Adipocyte (in vitro differentiated cells): ENCODE measurements around the gene YPEL4.

Source experiments
- DNase-seq: peaks from one replicate; pipeline ENCODE4 v3.0.0-alpha.2; 2015; ENCODE audit warnings: low read depth
- H3K27me3 ChIP-seq: replicated peaks from 2 replicates; pipeline ENCODE4 v1.7.0; 2013; ENCODE audit warnings: mild to moderate bottlenecking, low read length, moderate library complexity; ENCODE audit not compliant: control insufficient read depth, insufficient read depth
- H3K36me3 ChIP-seq: 2 replicates; pipeline ENCODE4 v1.7.0; 2013; ENCODE audit warnings: low read length, mild to moderate bottlenecking, moderate library complexity; ENCODE audit not compliant: control insufficient read depth, insufficient read depth, severe bottlenecking
- H3K4me1 ChIP-seq: 2 replicates; pipeline ENCODE4 v1.7.0; 2013; ENCODE audit warnings: mild to moderate bottlenecking, low read length, moderate library complexity; ENCODE audit not compliant: control insufficient read depth, insufficient read depth
- H3K4me3 ChIP-seq: 2 replicates; pipeline ENCODE4 v1.7.0; 2013; ENCODE audit warnings: mild to moderate bottlenecking, low read length, moderate library complexity
- H3K9ac ChIP-seq: 2 replicates; pipeline ENCODE4 v1.7.0; 2013; ENCODE audit warnings: mild to moderate bottlenecking, low read length, moderate library complexity
- H3K9me3 ChIP-seq: 2 replicates; pipeline ENCODE4 v1.7.0; 2013; ENCODE audit warnings: mild to moderate bottlenecking, low read length, moderate library complexity; ENCODE audit not compliant: control insufficient read depth

Gene YPEL4

GRCh38 chr11:57601297-57601696 lies 48.4 kb downstream of the YPEL4 start:
- Histone ChIP-seq H3K36me3 (peaks cover 29% of the 10 kb centered on the region), H3K4me3 (no peak overlapping the region), H3K27me3 (no peaks in the 10 kb centered on the region), H3K4me1 (peaks cover 24% of the 10 kb centered on the region), H3K9ac (no peak overlapping the region), H3K9me3 (no peaks in the 10 kb centered on the region)
- DNase-seq: no peak

GRCh38 chr11:57599381-57599780 lies 50.3 kb downstream of the YPEL4 start:
- Histone ChIP-seq H3K27me3 (no peaks in the 10 kb centered on the region), H3K9ac (peak overlapping the region; percentile 82), H3K4me3 (peak overlapping the region; percentile 88), H3K36me3 (peaks cover 17% of the 10 kb centered on the region), H3K4me1 (peaks cover 24% of the 10 kb centered on the region), H3K9me3 (no peaks in the 10 kb centered on the region)
- no peak for DNase-seq

DNA sequence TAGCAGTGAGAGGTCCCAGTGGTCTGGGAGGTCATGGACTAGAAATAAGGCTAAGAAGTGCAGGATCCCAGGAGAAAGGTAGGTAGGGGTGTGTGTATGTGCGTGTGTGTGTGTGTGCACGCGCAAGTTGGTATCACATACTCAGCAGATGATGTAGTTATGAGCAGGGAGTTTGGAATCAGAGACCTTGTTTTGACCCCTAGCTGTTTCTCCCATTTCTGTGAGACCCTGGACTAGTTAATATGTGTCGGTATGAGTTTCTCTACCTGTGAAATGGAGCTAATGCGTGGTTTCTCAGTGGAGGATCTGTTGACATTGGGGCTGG lies 50.9 kb downstream of the YPEL4 start:
- peak overlapping the region; percentile 88 for H3K4me3 ChIP-seq

GRCh38 chr11:57597916-57598830 lies 51.5 kb downstream of the YPEL4 start:
- DNase-seq: peak; percentile 50
- peak overlapping the region; percentile 88 for H3K4me3 ChIP-seq
- no peaks in the 10 kb centered on the region for H3K27me3 ChIP-seq

More for the DNA sequence above, 50.9 kb downstream of the YPEL4 start:
- Histone ChIP-seq H3K9ac (peak overlapping the region; percentile 82), H3K36me3 (peaks cover 17% of the 10 kb centered on the region), H3K4me1 (peaks cover 24% of the 10 kb centered on the region), H3K9me3 (no peaks in the 10 kb centered on the region), H3K27me3 (no peaks in the 10 kb centered on the region)
- no peak for DNase-seq

DNA sequence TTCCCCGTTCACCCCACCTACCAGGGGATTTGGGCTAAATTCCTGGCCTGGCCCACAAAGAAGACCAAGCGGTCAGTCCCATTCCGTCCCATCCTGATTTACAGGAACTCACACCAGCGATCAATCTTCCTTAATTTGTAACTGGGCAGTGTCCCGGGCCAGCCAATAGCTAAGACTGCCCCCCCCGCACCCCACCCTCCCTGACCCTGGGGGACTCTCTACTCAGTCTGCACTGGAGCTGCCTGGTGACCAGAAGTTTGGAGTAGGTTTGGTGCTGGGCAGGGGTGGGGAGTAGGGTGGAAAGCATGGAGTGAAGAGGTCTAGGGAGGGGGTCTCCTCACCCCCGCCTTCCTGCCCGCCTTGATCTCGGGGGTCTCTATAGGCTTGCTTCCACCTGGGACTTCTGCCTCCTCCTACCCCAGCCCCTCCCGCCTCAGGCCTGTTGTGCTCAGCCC lies 52.2 kb downstream of the YPEL4 start, which contains the start of gene SERPING1:
SERPING1 (plus strand) TSS at position 225 of the 455 bp plus-strand sequence. CDS start 586 bp downstream, outside the sequence.
- Histone ChIP-seq H3K9me3 (no peaks in the 10 kb centered on the region), H3K27me3 (no peaks in the 10 kb centered on the region), H3K36me3 (peaks cover 14% of the 10 kb centered on the region), H3K9ac (peak within 1 kb of the TSS; percentile 82), H3K4me1 (peaks cover 24% of the 10 kb centered on the region), H3K4me3 (peak within 1 kb of the TSS; percentile 88)
- DNase-seq: peak; percentile 9

More at GRCh38 chr11:57597916-57598830, 51.5 kb downstream of the YPEL4 start:
- H3K9me3 ChIP-seq: no peaks in the 10 kb centered on the region
- H3K36me3 ChIP-seq: peaks cover 17% of the 10 kb centered on the region
- H3K4me1 ChIP-seq: peaks cover 24% of the 10 kb centered on the region
- peak overlapping the region; percentile 82 for H3K9ac ChIP-seq

DNA sequence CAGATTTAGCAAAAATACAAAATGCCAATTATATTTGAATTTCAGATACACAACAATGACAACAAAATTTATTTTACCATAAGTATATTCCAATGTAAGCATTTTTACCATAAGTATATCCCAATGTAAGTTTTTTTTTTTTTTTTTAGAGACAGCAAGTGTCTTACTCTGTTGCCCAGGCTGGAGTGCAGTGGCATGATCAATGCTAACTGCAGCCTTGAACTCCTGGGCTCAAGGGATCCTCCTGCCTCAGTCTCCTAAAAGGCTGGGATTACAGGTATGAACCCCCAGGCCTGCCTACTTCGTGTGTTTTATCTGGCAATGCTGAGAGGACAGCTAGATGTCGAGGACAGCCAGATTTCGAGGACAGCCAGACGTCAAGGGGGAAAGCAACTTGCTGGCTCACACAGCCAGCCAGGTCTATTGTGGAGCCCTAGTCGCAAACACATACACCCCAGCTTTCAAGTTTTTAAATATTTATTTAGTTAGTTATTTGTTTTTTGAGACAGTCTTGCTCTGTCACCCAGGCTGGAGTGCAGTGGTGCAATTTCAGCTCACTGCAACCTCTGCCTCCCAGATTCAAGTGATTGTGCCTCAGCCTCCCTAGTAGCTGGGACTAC lies 53.3 kb downstream of the YPEL4 start:
- H3K27me3 ChIP-seq: no peaks in the 10 kb centered on the region
- no peaks in the 10 kb centered on the region for H3K9me3 ChIP-seq
- H3K4me3 ChIP-seq: no peak overlapping the region
- H3K9ac ChIP-seq: peak overlapping the region; percentile 82
- no peak for DNase-seq
- peaks cover 8% of the 10 kb centered on the region for H3K36me3 ChIP-seq
- peaks cover 24% of the 10 kb centered on the region for H3K4me1 ChIP-seq
